Neural crest cell (in vitro differentiated cells): ENCODE results near the gene WDR5. TPM values are rescaled to one million over a fixed set of nuclear protein-coding genes. Genes with fewer than 3 reads are reported as not detected.

ENCODE experiments used
- DNase-seq: peaks from one replicate; pipeline ENCODE4 v3.0.0; 2021; ENCODE audit warnings: low read depth, mixed read lengths, low spot score
- H3K27ac Mint-ChIP-seq: one replicate; pipeline ENCODE4 v1.8.0; 2021; ENCODE audit warnings: mild to moderate bottlenecking, mixed read lengths; ENCODE audit not compliant: unreplicated experiment
- H3K27me3 Mint-ChIP-seq: 2 replicates; pipeline ENCODE4 v1.8.0; 2021; ENCODE audit warnings: low read depth, mild to moderate bottlenecking, mixed read lengths
- H3K36me3 Mint-ChIP-seq: 2 replicates; pipeline ENCODE4 v1.8.0; 2021; ENCODE audit warnings: low read depth, mild to moderate bottlenecking, mixed read lengths
- H3K4me1 Mint-ChIP-seq: 2 replicates; pipeline ENCODE4 v1.8.0; 2021; ENCODE audit warnings: mixed read lengths
- H3K4me3 Mint-ChIP-seq: one replicate; pipeline ENCODE4 v1.8.0; 2021; ENCODE audit warnings: mild to moderate bottlenecking, mixed read lengths
- H3K9me3 Mint-ChIP-seq: 2 replicates; pipeline ENCODE4 v1.8.0; 2021; ENCODE audit warnings: mixed read lengths
- CTCF ChIP-seq: fragments of 200-600 bp; sonication (generic); conservative IDR thresholded peaks from 2 replicates; pipeline ENCODE4 v1.5.0; 2021; ENCODE audit warnings: antibody characterized with exemption, mild to moderate bottlenecking
- total RNA-seq: library from RNA; stranded (reverse); gene quantifications from 2 replicates; pipeline ENCODE4 v1.2.1, GENCODE V29; 2021

Gene WDR5
- total RNA-seq, 1 donor from 2014 or later, result 67.2 TPM

- no peak overlapping the region for H3K4me3 Mint-ChIP-seq
- H3K4me1 Mint-ChIP-seq, result no peaks in the 10 kb centered on the region
- H3K27me3 Mint-ChIP-seq, result peaks cover 6% of the 10 kb centered on the region
- H3K36me3 Mint-ChIP-seq, result peaks cover 2% of the 10 kb centered on the region
- H3K27ac Mint-ChIP-seq, result no peak overlapping the region
- no peak for DNase-seq
- TF ChIP-seq CTCF, result no peak
- no peaks in the 10 kb centered on the region for H3K9me3 Mint-ChIP-seq
Measured at GRCh38 chr9:134167530-134167931, 31.6 kb downstream of the WDR5 start.

DNA sequence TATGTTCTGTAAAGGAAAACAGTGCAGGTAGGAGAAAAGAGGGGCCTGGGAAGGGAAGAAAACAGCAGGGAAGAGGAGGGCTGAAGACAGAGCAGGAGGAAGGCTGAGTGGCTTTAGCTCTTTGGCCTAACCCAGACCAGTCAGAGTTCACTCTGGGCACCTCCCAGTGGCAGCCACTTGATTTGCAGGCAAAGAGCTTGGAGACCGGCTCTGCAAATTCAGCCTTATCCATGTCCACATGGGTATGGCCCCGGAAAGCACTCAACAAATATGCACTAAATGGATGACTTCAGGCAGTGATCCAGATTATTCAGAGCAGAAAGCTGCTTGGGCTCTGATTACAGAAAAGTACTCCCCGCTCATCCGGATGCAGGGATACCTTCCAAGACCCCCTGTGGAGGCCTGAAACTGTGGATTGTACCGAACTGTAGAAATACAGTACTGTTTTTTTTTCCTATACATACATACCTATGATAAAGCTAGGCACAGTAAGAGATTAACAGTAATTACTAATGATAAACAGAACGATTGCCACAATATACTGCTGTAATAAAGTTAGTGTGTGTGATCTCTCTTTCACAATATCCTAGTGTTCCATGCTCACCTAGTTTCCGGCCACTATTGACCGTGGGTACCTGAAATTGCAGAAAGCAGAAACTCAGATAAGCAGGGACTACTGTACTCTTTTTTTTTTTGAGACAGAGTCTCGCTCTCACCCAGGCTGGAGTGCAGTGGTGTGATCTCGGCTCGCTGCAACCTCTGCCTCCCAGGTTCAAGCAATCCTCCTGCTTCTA, 33.1 kb downstream of the WDR5 start:
- no peaks in the 10 kb centered on the region for H3K4me1 Mint-ChIP-seq
- peak; percentile 49 for TF ChIP-seq CTCF
- DNase-seq, result no peak
- H3K36me3 Mint-ChIP-seq, result no peaks in the 10 kb centered on the region
- no peaks in the 10 kb centered on the region for H3K9me3 Mint-ChIP-seq
- H3K4me3 Mint-ChIP-seq, result peak overlapping the region; percentile 51
- H3K27ac Mint-ChIP-seq, result no peak overlapping the region
- peaks cover 1% of the 10 kb centered on the region for H3K27me3 Mint-ChIP-seq

- Mint-ChIP-seq H3K9me3 (no peaks in the 10 kb centered on the region), H3K4me3 (no peak overlapping the region), H3K27ac (no peak overlapping the region), H3K4me1 (peaks cover under 1% of the 10 kb centered on the region), H3K36me3 (no peaks in the 10 kb centered on the region), H3K27me3 (no peaks in the 10 kb centered on the region)
- no peak for DNase-seq
- TF ChIP-seq CTCF, result no peak
Measured at GRCh38 chr9:134169724-134170401, 34.0 kb downstream of the WDR5 start.

GRCh38 chr9:134170532-134171315, 34.8 kb downstream of the WDR5 start:
- no peak for TF ChIP-seq CTCF
- DNase-seq, result no peak

GRCh38 chr9:134171316-134172197, 35.7 kb downstream of the WDR5 start:
- no peak overlapping the region for H3K27ac Mint-ChIP-seq
- H3K27me3 Mint-ChIP-seq, result no peaks in the 10 kb centered on the region
- no peaks in the 10 kb centered on the region for H3K9me3 Mint-ChIP-seq
- H3K4me1 Mint-ChIP-seq, result peaks cover 4% of the 10 kb centered on the region
- no peak overlapping the region for H3K4me3 Mint-ChIP-seq
- H3K36me3 Mint-ChIP-seq, result no peaks in the 10 kb centered on the region
- DNase-seq, result no peak
- TF ChIP-seq CTCF, result no peak

More at GRCh38 chr9:134170532-134171315, 34.8 kb downstream of the WDR5 start:
- no peak overlapping the region for H3K27ac Mint-ChIP-seq
- H3K36me3 Mint-ChIP-seq, result no peaks in the 10 kb centered on the region
- H3K4me3 Mint-ChIP-seq, result no peak overlapping the region
- peaks cover 4% of the 10 kb centered on the region for H3K4me1 Mint-ChIP-seq
- no peaks in the 10 kb centered on the region for H3K27me3 Mint-ChIP-seq
- H3K9me3 Mint-ChIP-seq, result no peaks in the 10 kb centered on the region
